ENCODE results near the gene DMAC2. TPM values are rescaled to one million over a fixed set of nuclear protein-coding genes. Genes with fewer than 3 reads are reported as not detected.

Gene DMAC2
- 104 to 110 TPM (median 107 TPM) in 5 replicates for total RNA-seq (2022; extraction: Qiagen RNA extraction)

DNA sequence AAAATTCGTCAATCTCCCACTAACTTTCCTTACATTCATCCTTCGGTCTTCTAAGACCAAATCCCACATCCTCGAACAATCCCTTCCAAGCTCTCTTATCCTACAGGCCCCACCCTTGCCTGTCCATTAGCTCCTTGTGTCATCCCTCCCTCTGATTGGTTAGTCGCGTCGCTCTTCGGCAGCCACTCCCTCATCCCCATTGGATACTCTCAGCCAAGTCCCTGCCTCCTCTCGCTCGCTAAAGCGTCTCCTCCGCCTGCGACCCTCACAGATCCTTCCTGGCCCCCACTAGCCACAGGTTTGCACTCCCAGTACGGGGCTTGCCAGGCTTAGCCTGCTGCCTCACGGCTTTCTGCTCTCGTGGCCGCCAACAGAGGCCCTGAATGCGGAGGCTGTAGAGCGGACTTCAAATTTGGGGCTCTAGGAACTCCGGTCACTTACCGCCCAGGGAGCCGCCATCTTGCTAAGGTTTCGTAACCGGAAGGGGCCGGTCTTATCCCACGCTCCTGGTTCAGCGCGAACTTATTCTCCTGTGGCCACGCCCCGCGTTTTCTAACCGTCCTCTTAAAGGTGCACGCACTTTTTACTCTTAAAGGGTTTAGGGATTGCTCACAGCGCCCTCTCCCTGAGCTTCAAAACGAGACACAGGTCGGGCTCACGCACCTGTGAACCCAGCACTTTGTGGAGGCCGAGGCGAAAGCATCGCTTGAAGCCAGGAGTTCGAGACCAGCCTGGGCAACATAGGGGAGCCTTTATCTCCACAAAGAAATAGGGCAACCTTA is at the start of gene DMAC2:
Gene DMAC2 (minus strand): TSS at position 472 of the 782 bp plus-strand sequence. CDS start 13 bp downstream, at position 459.

GRCh38 chr19:41442473-41443355 is 3.0 kb upstream of the DMAC2 start, which contains the start of gene ERICH4:
Gene ERICH4 (plus strand): TSS chr19:41443156. CDS start chr19:41443170, 14 bp downstream.

DNA sequence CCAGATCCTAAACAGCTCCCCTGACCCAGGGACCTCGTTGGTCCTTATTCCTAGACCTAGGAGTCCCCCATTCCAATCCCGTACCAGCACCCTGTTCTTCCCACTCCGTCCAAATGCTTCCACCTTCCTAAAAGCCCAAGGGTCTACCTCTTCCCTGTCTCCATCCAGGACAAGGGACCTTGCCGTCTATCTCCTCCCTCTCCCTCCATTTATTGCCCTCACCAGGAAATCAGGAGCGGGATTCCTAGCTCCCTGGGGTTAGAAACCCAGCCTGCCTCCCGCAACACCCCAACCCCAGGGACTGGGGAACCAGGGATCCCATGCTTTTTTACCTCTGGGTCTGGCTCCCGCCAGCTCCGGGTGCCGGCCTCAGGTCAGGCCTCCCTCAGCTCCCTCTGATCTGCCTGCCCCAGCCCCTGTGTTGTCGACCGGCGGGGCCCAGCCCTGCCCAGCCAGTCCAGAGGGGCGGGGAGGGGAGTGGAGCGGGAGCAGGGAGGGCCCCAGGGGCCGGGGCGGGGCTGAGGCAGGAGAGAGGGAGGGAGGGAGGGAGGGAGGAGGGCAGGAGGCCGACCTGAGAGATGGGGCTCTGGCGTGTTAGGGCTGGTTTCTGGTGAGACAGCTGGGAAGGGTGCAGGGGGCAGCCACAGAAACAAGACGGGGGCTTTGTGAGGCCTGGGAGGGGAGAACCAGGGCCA is 12.6 kb downstream of the DMAC2 start, which contains the start of gene B3GNT8:
Gene B3GNT8 (minus strand): TSS at position 423 of the 695 bp plus-strand sequence. CDS start 596 bp downstream, outside the sequence.

DNA sequence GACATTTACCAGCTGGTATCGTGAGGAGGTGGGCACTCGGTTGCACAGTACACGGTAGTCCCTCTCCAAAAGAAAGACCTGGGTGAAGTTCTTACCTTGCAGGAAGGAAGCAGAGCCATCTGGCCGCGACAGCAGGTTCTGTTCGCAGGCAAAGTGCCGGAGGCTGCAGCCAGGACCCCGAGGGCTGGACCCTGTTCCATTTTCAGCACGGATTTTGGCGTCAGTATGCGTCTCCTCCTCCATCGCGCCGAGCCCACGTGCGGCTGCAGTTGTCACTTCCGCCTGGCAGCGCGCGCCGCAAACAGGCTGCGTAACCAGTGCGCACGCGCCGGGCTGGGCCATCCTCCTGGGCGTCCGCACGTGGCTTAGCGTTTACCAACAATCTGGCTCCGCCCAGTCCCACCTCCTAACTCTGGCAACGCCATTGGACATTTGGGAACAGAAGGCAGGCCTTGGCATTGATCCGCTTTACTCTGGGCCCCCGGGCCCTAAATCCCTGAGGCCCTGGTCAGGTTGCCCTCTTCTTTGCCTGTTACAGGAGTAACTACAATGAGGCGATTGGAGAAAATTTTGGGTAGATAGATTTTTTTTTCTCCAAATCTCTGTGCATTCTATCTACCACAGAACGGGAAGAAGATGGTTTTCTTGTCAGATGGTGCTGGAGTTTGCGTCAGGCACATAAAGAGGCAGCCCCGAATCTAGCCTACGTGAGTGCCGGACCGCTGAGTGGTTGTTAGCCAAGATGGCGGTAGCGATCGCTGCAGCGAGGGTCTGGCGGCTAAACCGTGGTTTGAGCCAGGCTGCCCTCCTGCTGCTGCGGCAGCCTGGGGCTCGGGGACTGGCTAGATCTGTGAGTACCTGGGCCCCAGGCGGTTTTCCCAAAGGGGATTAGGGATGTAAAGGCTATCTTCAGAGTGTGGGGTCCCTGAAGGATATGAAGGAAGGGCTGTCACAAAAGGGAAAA is 42.3 kb downstream of the DMAC2 start, which contains the start of the genes BCKDHA and EXOSC5:
Gene BCKDHA (plus strand): TSS at position 733 of the 964 bp plus-strand sequence. CDS start 10 bp downstream, at position 743.
Gene EXOSC5 (minus strand): TSS at position 274 of the 964 bp plus-strand sequence. CDS start 31 bp downstream, at position 243.

Other genes with a start within 250 kb of the DMAC2 start
- gene CYP2S1, start 246.7 kb downstream of the DMAC2 start, total RNA-seq (2022; extraction: Qiagen RNA extraction) = 18.9 to 24.2 TPM (median 19.7 TPM) in 5 replicates
- gene AXL, start 220.7 kb downstream of the DMAC2 start, total RNA-seq (2022; extraction: Qiagen RNA extraction) = 99.0 to 113 TPM (median 106 TPM) in 5 replicates
- 293 to 307 TPM (median 295 TPM) in 5 replicates for gene HNRNPUL1, start 175.5 kb downstream of the DMAC2 start, total RNA-seq (2022; extraction: Qiagen RNA extraction)
- 34.5 to 44.3 TPM (median 37.9 TPM) in 5 replicates for gene CCDC97, start 129.7 kb downstream of the DMAC2 start, total RNA-seq (2022; extraction: Qiagen RNA extraction)
- gene TGFB1, start 86.0 kb downstream of the DMAC2 start, total RNA-seq (2022; extraction: Qiagen RNA extraction) = 129 to 150 TPM (median 136 TPM) in 5 replicates
- gene B9D2, start 75.8 kb downstream of the DMAC2 start, total RNA-seq (2022; extraction: Qiagen RNA extraction) = 22.8 to 33.3 TPM (median 31.3 TPM) in 5 replicates
- gene TMEM91, start 63.4 kb downstream of the DMAC2 start, total RNA-seq (2022; extraction: Qiagen RNA extraction) = 2.5 to 4.9 TPM (median 3.8 TPM) in 5 replicates
- 74.8 to 101 TPM (median 93.2 TPM) in 5 replicates for gene EXOSC5, start 42.6 kb downstream of the DMAC2 start, total RNA-seq (2022; extraction: Qiagen RNA extraction)
- 36.6 to 47.0 TPM (median 42.0 TPM) in 5 replicates for gene BCKDHA, start 42.1 kb downstream of the DMAC2 start, total RNA-seq (2022; extraction: Qiagen RNA extraction)
- gene B3GNT8, start 12.5 kb downstream of the DMAC2 start, total RNA-seq (2022; extraction: Qiagen RNA extraction) = 0.10 to 0.32 TPM (median 0.13 TPM) in 4 of 5 replicates, not detected in the other
- 0.15 TPM in 1 of 5 replicates, not detected in the others for gene ERICH4, start 3.2 kb upstream of the DMAC2 start, total RNA-seq (2022; extraction: Qiagen RNA extraction)
- not detected in 5 replicates for gene CEACAM21, start 136.3 kb upstream of the DMAC2 start, total RNA-seq (2022; extraction: Qiagen RNA extraction)
- not detected in 5 replicates for gene CEACAM4, start 187.2 kb upstream of the DMAC2 start, total RNA-seq (2022; extraction: Qiagen RNA extraction)
- gene CEACAM7, start 248.4 kb upstream of the DMAC2 start, total RNA-seq (2022; extraction: Qiagen RNA extraction) = 0.07 to 0.15 TPM (median 0.12 TPM) in 4 of 5 replicates, not detected in the other

Data from A549 treated with Mapracorat at 1 μM for 4 hours (cell line).